Karpas-422 (cell line): ENCODE results near the gene GZMM. TPM values are rescaled to one million over a fixed set of nuclear protein-coding genes. Genes with fewer than 3 reads are reported as not detected.

ENCODE experiments used
- DNase-seq: peaks from one replicate; pipeline ENCODE4 v3.0.0-alpha.2; 2015
- H2AFZ ChIP-seq: fragments of 200-600 bp; sonication (generic); 2 replicates; pipeline ENCODE4 v1.6.1; 2014; ENCODE audit warnings: antibody characterized with exemption, low read length, mixed read lengths
- H3K27ac ChIP-seq: fragments of 200-600 bp; sonication (generic); 2 replicates; pipeline ENCODE4 v1.5.1; 2014; ENCODE audit warnings: mild to moderate bottlenecking, low read length, moderate library complexity
- H3K27me3 ChIP-seq: fragments of 200-600 bp; sonication (generic); 2 replicates; pipeline ENCODE4 v1.6.1; 2014; ENCODE audit warnings: low read length, mixed read lengths
- H3K36me3 ChIP-seq: fragments of 200-600 bp; sonication (generic); 2 replicates; pipeline ENCODE4 v1.6.1; 2014; ENCODE audit warnings: low read length, mixed read lengths; ENCODE audit not compliant: insufficient read depth
- H3K4me1 ChIP-seq: fragments of 200-600 bp; sonication (generic); 2 replicates; pipeline ENCODE4 v1.6.1; 2014; ENCODE audit warnings: mild to moderate bottlenecking, low read length, mixed read lengths
- H3K4me2 ChIP-seq: fragments of 200-600 bp; sonication (generic); 2 replicates; pipeline ENCODE4 v1.6.1; 2014; ENCODE audit warnings: low read length, low read depth, mild to moderate bottlenecking; ENCODE audit not compliant: poor library complexity, severe bottlenecking
- H3K4me3 ChIP-seq: fragments of 200-600 bp; sonication (generic); 2 replicates; pipeline ENCODE4 v1.5.1; 2014; ENCODE audit warnings: mild to moderate bottlenecking, antibody characterized with exemption, low read length, mixed read lengths
- H3K79me2 ChIP-seq: fragments of 200-600 bp; sonication (generic); 2 replicates; pipeline ENCODE4 v1.6.1; 2014; ENCODE audit warnings: mild to moderate bottlenecking, low read length, mixed read lengths
- H3K9ac ChIP-seq: fragments of 200-600 bp; sonication (generic); 2 replicates; pipeline ENCODE4 v1.6.0; 2014; ENCODE audit warnings: low read length
- H3K9me2 ChIP-seq: fragments of 200-600 bp; sonication (generic), shearing (Covaris generic); replicated peaks from 2 replicates; pipeline ENCODE4 v1.6.0; 2014; ENCODE audit warnings: mild to moderate bottlenecking, low read length, moderate library complexity; ENCODE audit not compliant: insufficient read depth
- H3K9me3 ChIP-seq: fragments of 300-700, 200-600 bp; sonication (generic); 2 replicates; pipeline ENCODE4 v1.6.1; 2014; ENCODE audit warnings: low read length, mixed read lengths
- H4K20me1 ChIP-seq: fragments of 200-600 bp; sonication (generic); 2 replicates; pipeline ENCODE4 v1.6.1; 2014; ENCODE audit warnings: mild to moderate bottlenecking, antibody characterized with exemption, low read length, low read depth; ENCODE audit not compliant: insufficient read depth
- total RNA-seq: library from RNA; depleted of rRNA; stranded (reverse); fragments of >200 nt; shearing (Covaris generic); gene quantifications from 2 replicates; pipeline ENCODE4 v1.2.3, GENCODE V29; 2014; ENCODE audit warnings: low replicate concordance

The GZMM gene
- total RNA-seq, 1 experiment from 2014 or later, result not detected

DNA sequence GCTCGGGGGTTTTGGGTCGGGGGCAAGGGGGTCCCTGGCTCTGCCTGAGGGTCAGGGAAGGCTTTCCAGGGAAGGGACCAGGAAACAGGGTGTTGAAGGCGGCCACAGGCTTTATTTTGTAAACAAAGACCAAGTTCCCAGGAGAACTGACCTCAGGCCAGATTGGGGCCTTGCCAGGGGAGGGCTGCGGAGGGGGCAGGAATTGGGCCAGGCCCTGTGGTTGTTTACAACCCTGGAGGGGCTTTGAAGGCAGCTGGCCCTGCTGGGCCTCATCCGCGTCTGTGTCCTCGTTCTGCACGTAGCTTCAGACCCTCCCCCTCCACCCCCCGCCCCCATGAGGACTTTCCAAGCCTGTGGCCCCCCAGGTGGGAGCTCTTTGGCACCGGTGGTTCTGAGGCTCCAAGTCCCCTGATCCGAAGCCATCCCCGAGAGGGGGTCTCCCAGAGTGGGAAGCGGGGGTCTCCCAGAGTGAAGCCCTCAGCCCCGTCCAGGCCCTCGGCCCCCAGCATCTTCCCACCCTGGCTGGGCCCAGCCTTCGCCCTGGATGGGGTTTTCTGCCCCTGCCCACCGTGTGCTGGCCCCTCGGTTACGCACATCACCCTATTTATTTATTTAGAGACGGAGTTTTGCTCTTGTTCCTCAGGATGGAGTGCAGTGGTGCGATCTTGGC lies 15.1 kb downstream of the GZMM start:
- Histone ChIP-seq H3K4me1 (no peaks in the 10 kb centered on the region), H3K9ac (no peak overlapping the region), H3K27me3 (no peaks in the 10 kb centered on the region), H3K79me2 (no peaks in the 10 kb centered on the region), H3K4me3 (no peak overlapping the region), H2AFZ (no peak overlapping the region), H4K20me1 (no peaks in the 10 kb centered on the region), H3K9me2 (no peaks in the 10 kb centered on the region), H3K9me3 (no peaks in the 10 kb centered on the region), H3K36me3 (no peaks in the 10 kb centered on the region), H3K27ac (no peak overlapping the region), H3K4me2 (no peak overlapping the region)
- DNase-seq, result no peak

DNA sequence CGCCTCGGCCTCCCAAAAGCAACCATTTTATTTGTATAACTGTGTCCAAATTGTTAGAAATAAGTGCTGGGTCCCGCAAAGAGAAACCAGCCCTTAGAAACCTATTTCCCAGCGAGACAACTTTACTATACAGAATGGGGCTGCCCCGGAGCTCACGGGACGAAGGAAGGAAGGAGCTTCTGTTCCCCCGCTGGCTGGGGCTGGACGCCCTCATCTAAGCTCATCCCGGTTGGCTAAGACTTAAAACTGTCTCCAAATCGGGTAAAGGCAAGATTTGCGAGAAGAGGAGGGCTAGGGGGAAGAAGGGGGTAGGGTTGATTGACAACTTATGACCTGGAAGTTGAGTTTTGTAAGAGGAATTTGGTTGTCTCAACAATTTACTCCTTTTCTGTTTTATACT lies 16.3 kb downstream of the GZMM start:
- H3K9me3 ChIP-seq, result no peaks in the 10 kb centered on the region
- H3K4me2 ChIP-seq, result no peak overlapping the region
- no peak overlapping the region for H2AFZ ChIP-seq
- H3K36me3 ChIP-seq, result no peaks in the 10 kb centered on the region
- H3K27me3 ChIP-seq, result no peaks in the 10 kb centered on the region
- H3K79me2 ChIP-seq, result no peaks in the 10 kb centered on the region
- H3K9ac ChIP-seq, result no peak overlapping the region
- DNase-seq, result no peak
- no peak overlapping the region for H3K4me3 ChIP-seq
- no peaks in the 10 kb centered on the region for H4K20me1 ChIP-seq
- H3K4me1 ChIP-seq, result no peaks in the 10 kb centered on the region
- no peaks in the 10 kb centered on the region for H3K9me2 ChIP-seq
- no peak overlapping the region for H3K27ac ChIP-seq

DNA sequence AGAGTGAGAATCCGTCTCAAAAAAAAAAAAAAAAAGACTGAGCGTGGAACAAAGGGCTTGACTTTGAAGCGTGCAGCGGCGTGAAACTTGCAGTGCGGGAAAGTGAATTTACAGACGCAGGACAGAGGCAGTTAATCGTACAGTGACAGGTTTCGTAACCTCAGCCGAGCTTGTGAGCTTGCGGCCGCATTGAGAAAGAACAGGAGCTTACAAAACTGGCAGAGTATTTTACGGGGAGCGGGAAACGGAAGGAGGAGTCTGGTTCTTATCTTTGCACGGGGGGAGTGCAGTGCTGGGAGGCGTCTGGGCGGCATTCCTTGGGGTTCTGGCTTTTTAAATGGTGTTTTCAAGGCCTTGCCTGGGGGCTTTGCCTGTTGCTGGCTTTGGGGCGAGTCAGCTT lies 22.6 kb downstream of the GZMM start:
- Histone ChIP-seq H2AFZ (no peak overlapping the region), H3K36me3 (no peaks in the 10 kb centered on the region), H4K20me1 (no peaks in the 10 kb centered on the region), H3K9ac (no peak overlapping the region), H3K4me3 (no peak overlapping the region), H3K27ac (no peak overlapping the region), H3K79me2 (no peaks in the 10 kb centered on the region), H3K4me2 (no peak overlapping the region), H3K9me3 (no peaks in the 10 kb centered on the region), H3K9me2 (no peaks in the 10 kb centered on the region), H3K27me3 (no peaks in the 10 kb centered on the region), H3K4me1 (peaks cover 5% of the 10 kb centered on the region)
- no peak for DNase-seq

DNA sequence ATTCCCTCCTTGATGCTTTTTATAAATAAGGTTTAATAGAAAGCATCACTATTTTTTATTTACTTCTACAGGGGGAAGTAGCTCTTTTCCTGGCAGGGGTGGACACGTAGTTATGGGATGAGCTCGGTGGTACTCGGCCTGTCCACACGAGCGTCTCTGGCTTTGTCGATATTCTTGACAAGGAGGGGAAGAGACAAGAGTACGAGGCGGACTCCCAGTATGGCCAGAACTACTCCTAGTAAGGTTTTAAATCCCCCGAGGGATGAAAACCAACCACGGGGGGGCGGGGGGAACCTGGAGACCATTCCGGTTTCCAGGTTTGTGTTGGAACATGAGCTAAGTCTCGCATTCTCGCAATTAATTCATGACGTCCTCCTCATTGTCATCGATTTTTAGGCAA lies 23.0 kb downstream of the GZMM start:
- Histone ChIP-seq H3K9ac (no peak overlapping the region), H3K79me2 (no peaks in the 10 kb centered on the region), H4K20me1 (no peaks in the 10 kb centered on the region), H2AFZ (no peak overlapping the region), H3K4me2 (no peak overlapping the region), H3K9me3 (no peaks in the 10 kb centered on the region), H3K27me3 (no peaks in the 10 kb centered on the region), H3K4me3 (no peak overlapping the region), H3K9me2 (no peaks in the 10 kb centered on the region), H3K4me1 (peaks cover 9% of the 10 kb centered on the region), H3K36me3 (no peaks in the 10 kb centered on the region), H3K27ac (no peak overlapping the region)
- no peak for DNase-seq

DNA sequence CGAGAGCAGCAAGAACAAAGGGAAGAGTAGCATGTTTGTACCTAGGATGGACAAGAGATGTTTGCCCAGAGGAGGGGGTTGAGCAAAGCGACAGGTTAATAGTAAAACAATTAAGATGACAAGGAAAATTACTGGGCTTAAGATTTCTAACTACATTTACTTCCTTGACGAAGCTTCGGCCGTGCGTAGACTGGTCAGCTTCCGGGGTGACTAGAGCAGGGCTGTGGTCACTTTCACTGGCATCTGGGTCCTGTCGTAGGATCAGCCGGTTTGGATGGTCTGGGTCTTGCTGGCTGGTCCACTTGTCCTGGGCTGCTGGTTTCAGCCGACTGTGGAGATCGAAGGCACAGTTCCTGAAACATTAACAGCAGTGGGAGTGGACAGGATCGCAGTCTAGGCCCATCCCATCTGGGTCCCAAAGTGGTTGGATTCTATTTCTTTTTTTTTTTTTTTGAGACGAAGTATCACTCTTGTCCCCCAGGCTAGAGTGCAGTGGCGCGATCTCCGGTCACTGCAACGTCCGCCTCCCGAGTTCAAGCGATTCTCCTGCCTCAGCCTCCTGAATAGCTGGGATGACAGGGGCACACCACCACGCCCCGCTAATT lies 23.5 kb downstream of the GZMM start:
- no peaks in the 10 kb centered on the region for H3K27me3 ChIP-seq
- no peaks in the 10 kb centered on the region for H3K9me3 ChIP-seq
- H3K27ac ChIP-seq, result no peak overlapping the region
- H3K4me3 ChIP-seq, result no peak overlapping the region
- no peak overlapping the region for H3K9ac ChIP-seq
- H2AFZ ChIP-seq, result no peak overlapping the region
- no peaks in the 10 kb centered on the region for H3K9me2 ChIP-seq
- H3K36me3 ChIP-seq, result no peaks in the 10 kb centered on the region
- H3K4me2 ChIP-seq, result no peak overlapping the region
- peaks cover 11% of the 10 kb centered on the region for H3K4me1 ChIP-seq
- no peak for DNase-seq
- H4K20me1 ChIP-seq, result no peaks in the 10 kb centered on the region
- no peaks in the 10 kb centered on the region for H3K79me2 ChIP-seq

DNA sequence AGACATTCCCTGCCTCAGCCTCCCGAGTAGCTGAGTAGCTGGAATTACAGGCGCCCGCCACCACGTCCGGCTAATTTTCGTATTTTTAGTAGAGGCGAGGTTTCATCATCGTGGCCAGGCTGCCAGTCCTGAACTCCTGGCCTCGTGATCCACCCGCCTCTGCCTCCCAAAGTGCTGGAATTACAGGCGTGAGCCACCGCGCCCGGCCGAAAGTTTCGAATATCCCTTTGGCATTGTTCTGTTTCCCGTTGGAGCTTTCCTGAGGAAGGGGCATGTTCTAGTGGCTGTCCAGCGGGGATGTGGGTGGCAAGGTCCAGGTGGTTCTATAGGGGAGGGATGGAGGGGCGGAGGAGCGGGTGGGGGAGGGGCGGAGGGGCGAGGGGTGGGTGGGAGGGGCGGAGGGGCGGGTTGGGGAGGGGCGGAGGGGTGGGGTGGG lies 26.4 kb downstream of the GZMM start:
- Histone ChIP-seq H3K9me2 (no peaks in the 10 kb centered on the region), H3K27ac (no peak overlapping the region), H3K9me3 (no peaks in the 10 kb centered on the region), H4K20me1 (peaks cover 21% of the 10 kb centered on the region), H3K9ac (no peak overlapping the region), H3K36me3 (peaks cover 5% of the 10 kb centered on the region; the same call in 1 of the 2 replicates), H2AFZ (no peak overlapping the region), H3K4me1 (peaks cover 29% of the 10 kb centered on the region), H3K4me3 (no peak overlapping the region), H3K4me2 (no peak overlapping the region), H3K79me2 (peaks cover 29% of the 10 kb centered on the region), H3K27me3 (no peaks in the 10 kb centered on the region)
- DNase-seq, result no peak

DNA sequence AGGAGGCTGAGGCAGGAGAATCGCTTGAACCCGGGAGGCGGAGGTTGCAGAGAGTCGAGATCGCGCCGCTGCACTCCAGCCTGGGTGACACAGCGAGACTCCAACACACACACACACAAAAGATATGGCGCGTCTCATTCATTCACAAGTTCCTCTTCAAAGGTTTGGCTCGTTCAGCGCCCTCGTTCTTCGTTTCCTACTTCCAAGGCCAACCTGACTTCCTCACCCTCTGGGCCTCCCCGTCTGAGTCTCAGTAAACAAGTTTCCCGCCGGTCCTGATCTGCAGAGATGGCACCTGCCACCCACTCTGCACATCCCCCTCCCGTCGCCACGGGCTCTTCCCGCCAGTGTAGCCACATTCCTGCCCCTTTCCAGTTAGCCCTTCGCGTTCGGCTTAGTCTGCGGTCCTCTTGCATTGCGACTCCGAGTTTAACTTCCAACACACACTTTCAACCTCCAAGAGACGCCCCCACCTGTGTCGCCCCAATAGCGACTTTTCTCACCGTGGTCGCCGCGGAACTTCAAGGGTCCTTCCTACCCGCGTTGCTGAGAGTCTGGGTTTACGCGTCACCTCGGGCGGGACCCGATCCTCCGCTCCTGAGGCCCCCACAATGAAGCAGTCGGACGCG lies 27.2 kb downstream of the GZMM start:
- peak; percentile 84 for DNase-seq
- H3K36me3 ChIP-seq, result peaks cover 5% of the 10 kb centered on the region; the same call in 1 of the 2 replicates
- peak overlapping the region; percentile 71 for H3K4me3 ChIP-seq
- peak overlapping the region; percentile 77 for H3K9ac ChIP-seq
- H3K27ac ChIP-seq, result peak overlapping the region; percentile 93
- H4K20me1 ChIP-seq, result peaks cover 26% of the 10 kb centered on the region
- H3K9me3 ChIP-seq, result no peaks in the 10 kb centered on the region
- peak overlapping the region; percentile 71 for H3K4me2 ChIP-seq
- peaks cover 35% of the 10 kb centered on the region for H3K79me2 ChIP-seq
- H3K27me3 ChIP-seq, result no peaks in the 10 kb centered on the region
- peak overlapping the region; percentile 99 for H2AFZ ChIP-seq
- no peaks in the 10 kb centered on the region for H3K9me2 ChIP-seq
- H3K4me1 ChIP-seq, result peaks cover 29% of the 10 kb centered on the region

DNA sequence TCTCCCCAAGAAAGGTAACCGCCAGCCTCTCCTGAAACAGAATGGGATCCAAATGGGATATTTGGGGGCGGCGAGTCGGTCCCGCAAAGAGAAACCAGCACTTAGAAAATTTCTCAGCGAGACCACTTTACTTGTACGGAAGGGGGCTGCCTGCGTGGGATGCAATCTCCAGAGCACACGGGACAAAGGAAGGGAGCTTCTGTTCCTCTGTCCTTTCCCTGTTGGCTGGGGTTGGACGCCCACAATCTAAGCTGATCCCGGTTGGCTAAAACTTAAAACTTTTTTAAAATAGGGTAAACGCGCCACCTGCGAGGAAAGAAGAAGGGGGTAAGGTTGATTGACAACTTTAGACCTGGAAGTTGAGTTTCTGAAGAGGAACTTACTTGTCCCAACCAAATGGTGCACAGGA lies 27.7 kb downstream of the GZMM start:
- Histone ChIP-seq H2AFZ (peak overlapping the region; percentile 99), H3K36me3 (peaks cover 5% of the 10 kb centered on the region; the same call in 1 of the 2 replicates), H3K27me3 (no peaks in the 10 kb centered on the region), H3K9me2 (no peaks in the 10 kb centered on the region), H3K4me2 (peak overlapping the region; percentile 71), H3K9ac (peak overlapping the region; percentile 77), H4K20me1 (peaks cover 29% of the 10 kb centered on the region), H3K79me2 (peaks cover 41% of the 10 kb centered on the region), H3K27ac (peak overlapping the region; percentile 93), H3K9me3 (no peaks in the 10 kb centered on the region), H3K4me3 (peak overlapping the region; percentile 71), H3K4me1 (peaks cover 29% of the 10 kb centered on the region)
- DNase-seq, result peak; percentile 78
